HepG2 (cell line): ENCODE data around the gene TEX51. TPM values are rescaled to one million over a fixed set of nuclear protein-coding genes. Genes with fewer than 3 reads are reported as not detected.

ENCODE experiments used
- AGO1 ChIP-seq: fragments of 200-400 bp; formaldehyde crosslinking; IDR thresholded peaks from 2 replicates; pipeline ENCODE4 v1.6.1; 2017; ENCODE audit warnings: mild to moderate bottlenecking, low read depth, low read length, moderate library complexity; ENCODE audit not compliant: poor library complexity, severe bottlenecking
- FOXP4 ChIP-seq: sonication (generic); formaldehyde crosslinking; IDR thresholded peaks from 2 replicates; pipeline ENCODE4 v1.4.0; 2020; ENCODE audit warnings: missing genetic modification reagents
- GMEB2 ChIP-seq: IDR thresholded peaks from 2 replicates; pipeline ENCODE4 v1.6.1; 2016; ENCODE audit warnings: missing biosample characterization, missing genetic modification reagents, low read depth
- NFATC3 ChIP-seq: sonication (generic); formaldehyde crosslinking; IDR thresholded peaks from 2 replicates; pipeline ENCODE4 v1.5.1; 2020; ENCODE audit warnings: mild to moderate bottlenecking, missing genetic modification reagents
- SATB2 ChIP-seq: sonication (generic); formaldehyde crosslinking; IDR thresholded peaks from 2 replicates; pipeline ENCODE4 v1.5.0; 2020; ENCODE audit warnings: missing genetic modification reagents
- SIX1 ChIP-seq: sonication (generic); formaldehyde crosslinking; IDR thresholded peaks from 2 replicates; pipeline ENCODE4 v1.4.0; 2020; ENCODE audit warnings: missing genetic modification reagents, borderline replicate concordance
- TARDBP ChIP-seq: sonication (generic); formaldehyde crosslinking; IDR thresholded peaks from 2 replicates; pipeline ENCODE4 v1.8.0; 2022; ENCODE audit warnings: mild to moderate bottlenecking, missing genetic modification reagents
- ZNF691 ChIP-seq: sonication (generic); formaldehyde crosslinking; IDR thresholded peaks from 2 replicates; pipeline ENCODE4 v1.4.0; 2020; ENCODE audit warnings: missing genetic modification reagents, low read depth, mild to moderate bottlenecking, borderline replicate concordance
- polyA plus RNA-seq, 8 experiments: library from polyadenylated mRNA; depleted of rRNA in 3 of 8; stranded (reverse) in 7 of 8; unstranded in 1 of 8; fragments of >200 nt; fragmentation: Illumina TruSeq in 4 of 8; extraction: Trizol in 4 of 8; gene quantifications; 2 replicates each; pipeline versions ENCODE4 v1.2.1 to v1.2.3, GENCODE V29; 2011 to 2016; ENCODE audit warnings: low read depth in 4 of 8, missing spikeins in 1 of 8, mixed read lengths in 1 of 8; ENCODE audit not compliant: insufficient read depth in 1 of 8
- total RNA-seq, 5 experiments: library from RNA; depleted of rRNA; stranded (reverse); fragments of >200 nt; fragmentation: Illumina TruSeq; extraction: Trizol; gene quantifications; 2 replicates each; pipeline ENCODE4 v1.2.3, GENCODE V29; 2016; ENCODE audit warnings: low read depth in 1 of 5
- TF ChIP-seq, protein P1 (sequence below): IDR thresholded peaks from 2 replicates; pipeline ENCODE4 v1.6.1; 2016; ENCODE audit warnings: mild to moderate bottlenecking, missing biosample characterization, missing genetic modification reagents

Gene TEX51
- total and polyA plus RNA-seq, 2 of the 13 experiments (the other 11 are each of a cell fraction or from before 2014, with no cell fraction given), result not detected

DNA sequence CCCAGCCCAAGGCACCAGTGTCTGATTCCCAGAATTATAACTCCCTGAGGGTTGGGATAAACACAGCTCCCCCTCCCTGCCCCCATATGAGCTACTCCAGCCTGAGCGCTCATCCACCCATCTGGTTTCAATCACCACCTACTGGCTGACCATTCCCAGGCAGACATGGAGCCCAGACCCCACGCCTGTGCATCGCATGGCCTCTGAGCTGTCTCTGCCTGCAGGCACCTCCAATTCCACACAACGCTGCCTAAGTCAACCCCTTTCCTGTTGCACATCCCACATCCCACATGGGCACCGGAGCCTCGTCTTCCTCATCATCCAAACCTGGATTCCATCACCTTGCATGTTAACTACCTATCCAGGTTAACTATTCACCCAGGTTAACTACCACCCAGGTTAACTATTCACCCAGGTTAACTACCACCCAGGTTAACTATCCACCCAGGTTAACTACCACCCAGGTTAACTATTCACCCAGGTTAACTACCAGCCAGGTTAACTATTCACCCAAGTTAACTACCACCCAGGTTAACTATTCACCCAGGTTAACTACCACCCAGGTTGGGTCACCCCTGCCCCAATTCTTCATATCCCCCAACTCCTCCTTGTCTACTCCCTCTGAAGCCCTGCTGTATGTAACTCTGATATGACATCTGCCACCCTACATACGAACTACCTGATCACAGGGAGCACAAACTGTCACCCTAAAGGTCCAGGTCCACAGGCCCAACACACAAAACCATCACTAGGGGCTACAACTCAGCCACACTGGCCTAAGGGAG lies 47.8 kb downstream of the TEX51 start (continued):
- no peak for TF ChIP-seq SATB2 (CRISPR knock-in tag)
- no peak for TF ChIP-seq GMEB2 (CRISPR knock-in tag)
- TF ChIP-seq ZNF691, result no peak
- no peak for TF ChIP-seq FOXP4 (CRISPR knock-in tag)
- TF ChIP-seq TARDBP (CRISPR knock-in tag), result no peak
- no peak for TF ChIP-seq SIX1 (CRISPR knock-in tag)
- TF ChIP-seq NFATC3 (CRISPR knock-in tag), result no peak
- TF ChIP-seq, protein P1, sequence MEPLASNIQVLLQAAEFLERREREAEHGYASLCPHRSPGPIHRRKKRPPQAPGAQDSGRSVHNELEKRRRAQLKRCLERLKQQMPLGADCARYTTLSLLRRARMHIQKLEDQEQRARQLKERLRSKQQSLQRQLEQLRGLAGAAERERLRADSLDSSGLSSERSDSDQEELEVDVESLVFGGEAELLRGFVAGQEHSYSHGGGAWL (CRISPR knock-in tag), result no peak
- TF ChIP-seq AGO1, result no peak
